HUES48 (cell line): ENCODE data around the gene STATH.
"Not testable (repeated sequence)": the region's sequence is repeated elsewhere in the genome, so short reads cannot be mapped to it uniquely, and the experiment has no call there.

Source experiments
- H3K27ac ChIP-seq: one replicate; pipeline ENCODE4 v1.7.0; 2013; ENCODE audit warnings: low read depth, low read length, inconsistent platforms
- H3K27me3 ChIP-seq: 2 replicates; pipeline ENCODE4 v1.6.1; 2013; ENCODE audit warnings: mild to moderate bottlenecking, low read length; ENCODE audit not compliant: control insufficient read depth, insufficient read depth
- H3K36me3 ChIP-seq: 2 replicates; pipeline ENCODE4 v1.6.1; 2013; ENCODE audit warnings: low read length; ENCODE audit not compliant: control insufficient read depth, insufficient read depth
- H3K4me1 ChIP-seq: 2 replicates; pipeline ENCODE4 v1.6.1; 2013; ENCODE audit warnings: mild to moderate bottlenecking, low read length; ENCODE audit not compliant: control insufficient read depth, insufficient read depth
- H3K4me3 ChIP-seq: 2 replicates; pipeline ENCODE4 v1.5.1; 2013; ENCODE audit warnings: mild to moderate bottlenecking, low read depth, low read length
- H3K9ac ChIP-seq: 2 replicates; pipeline ENCODE4 v1.6.1; 2013; ENCODE audit warnings: mild to moderate bottlenecking, low read depth, low read length, moderate library complexity
- H3K9me3 ChIP-seq: 2 replicates; pipeline ENCODE4 v1.6.1; 2013; ENCODE audit warnings: low read length; ENCODE audit not compliant: control insufficient read depth, insufficient read depth

STATH gene

DNA sequence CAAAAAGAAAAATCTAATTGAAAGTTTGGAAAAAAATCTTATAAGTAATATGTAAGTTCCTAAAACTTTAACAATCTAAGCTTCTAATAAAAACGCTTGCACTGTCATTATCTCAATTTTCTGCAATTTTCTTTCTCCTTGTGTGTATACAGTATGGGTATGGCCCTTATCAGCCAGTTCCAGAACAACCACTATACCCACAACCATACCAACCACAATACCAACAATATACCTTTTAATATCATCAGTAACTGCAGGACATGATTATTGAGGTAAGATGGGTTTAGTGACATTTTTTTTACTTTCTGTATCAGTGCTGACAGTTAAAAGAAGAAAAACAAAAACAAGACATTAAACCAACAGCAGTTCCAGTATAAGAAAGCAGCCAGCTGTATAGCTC lies 4.9 kb downstream of the STATH start:
- Histone ChIP-seq H3K9ac (no peak overlapping the region), H3K9me3 (no peaks in the 10 kb centered on the region), H3K4me1 (no peaks in the 10 kb centered on the region), H3K36me3 (no peaks in the 10 kb centered on the region), H3K27ac (no peak overlapping the region), H3K4me3 (no peak overlapping the region), H3K27me3 (no peaks in the 10 kb centered on the region)

DNA sequence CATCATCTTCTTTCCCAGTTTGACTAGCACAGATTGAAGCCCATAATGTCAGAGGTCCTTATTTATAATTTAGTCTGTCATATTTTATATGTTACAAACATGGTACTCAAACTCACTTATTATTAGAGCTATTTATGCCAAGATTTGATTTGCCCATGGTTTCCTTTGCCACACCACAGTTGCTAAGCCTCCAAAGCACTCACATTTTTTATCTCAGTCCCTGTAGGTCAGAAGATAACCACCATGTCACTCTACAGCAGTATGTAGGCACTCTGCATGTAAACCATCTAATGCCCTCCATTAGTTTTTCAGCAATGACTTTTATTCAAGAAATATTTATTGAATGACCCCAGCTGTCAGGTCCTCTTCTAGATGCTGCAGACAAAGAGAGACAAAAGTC lies 6.7 kb downstream of the STATH start:
- Histone ChIP-seq H3K4me3 (no peak overlapping the region), H3K9me3 (no peaks in the 10 kb centered on the region), H3K27me3 (no peaks in the 10 kb centered on the region), H3K27ac (no peak overlapping the region), H3K4me1 (no peaks in the 10 kb centered on the region), H3K36me3 (no peaks in the 10 kb centered on the region), H3K9ac (no peak overlapping the region)

GRCh38 chr4:70008771-70009170 lies 13.0 kb downstream of the STATH start:
- no peak overlapping the region for H3K9ac ChIP-seq
- H3K4me1 ChIP-seq = no peaks in the 10 kb centered on the region
- no peak overlapping the region for H3K4me3 ChIP-seq
- H3K36me3 ChIP-seq = no peaks in the 10 kb centered on the region
- H3K27me3 ChIP-seq = no peaks in the 10 kb centered on the region
- H3K9me3 ChIP-seq = 0 out of 2 replicates have a peak, but pooled peaks cover 2% of the 10 kb centered on the region
- H3K27ac ChIP-seq = no peak overlapping the region

GRCh38 chr4:70019006-70019405 lies 23.2 kb downstream of the STATH start:
- not testable (repeated sequence) for H3K27me3 ChIP-seq, H3K36me3 ChIP-seq, H3K9me3 ChIP-seq, H3K9ac ChIP-seq, H3K27ac ChIP-seq, H3K4me1 ChIP-seq
- H3K4me3 ChIP-seq = 0 out of 2 replicates have a peak overlapping the region, but pooled peaks have one; percentile 13

GRCh38 chr4:70023218-70023617 lies 27.5 kb downstream of the STATH start:
- Histone ChIP-seq H3K27ac (no peak overlapping the region), H3K4me3 (no peak overlapping the region)

DNA sequence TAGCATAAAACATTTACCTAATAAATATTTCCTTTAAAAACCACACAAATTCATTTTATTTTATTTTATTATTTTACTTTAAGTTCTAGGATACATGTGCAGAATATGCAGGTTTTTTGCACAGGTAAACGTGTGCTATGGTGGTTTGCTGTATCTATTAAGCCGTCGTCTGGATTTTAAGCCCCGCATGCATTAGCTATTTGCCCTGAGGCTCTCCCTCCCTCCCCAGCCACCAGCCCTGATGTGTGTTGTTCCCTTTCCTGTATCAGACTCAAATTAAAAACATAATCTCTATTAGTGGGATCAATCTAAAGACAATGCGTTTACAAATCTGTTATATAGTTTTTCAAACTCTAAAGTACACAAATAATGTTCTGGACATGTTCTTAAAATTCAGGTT lies 31.2 kb downstream of the STATH start:
- Histone ChIP-seq H3K9ac (no peak overlapping the region), H3K4me3 (no peak overlapping the region), H3K4me1 (no peaks in the 10 kb centered on the region), H3K27me3 (no peaks in the 10 kb centered on the region), H3K9me3 (no peaks in the 10 kb centered on the region), H3K36me3 (no peaks in the 10 kb centered on the region), H3K27ac (no peak overlapping the region)

More at GRCh38 chr4:70023218-70023617, 27.5 kb downstream of the STATH start:
- Histone ChIP-seq H3K27me3 (no peaks in the 10 kb centered on the region), H3K9ac (no peak overlapping the region), H3K4me1 (no peaks in the 10 kb centered on the region), H3K9me3 (no peaks in the 10 kb centered on the region), H3K36me3 (no peaks in the 10 kb centered on the region)

- H3K27ac ChIP-seq, H3K9ac ChIP-seq, H3K4me1 ChIP-seq, H3K9me3 ChIP-seq, H3K36me3 ChIP-seq, H3K27me3 ChIP-seq, H3K4me3 ChIP-seq: not testable (repeated sequence)
Observed at GRCh38 chr4:70028159-70028558, 32.4 kb downstream of the STATH start, which contains the start of gene HTN3. Gene HTN3 (plus strand): TSS chr4:70028459. CDS start chr4:70030741, 2,282 bp downstream.

DNA sequence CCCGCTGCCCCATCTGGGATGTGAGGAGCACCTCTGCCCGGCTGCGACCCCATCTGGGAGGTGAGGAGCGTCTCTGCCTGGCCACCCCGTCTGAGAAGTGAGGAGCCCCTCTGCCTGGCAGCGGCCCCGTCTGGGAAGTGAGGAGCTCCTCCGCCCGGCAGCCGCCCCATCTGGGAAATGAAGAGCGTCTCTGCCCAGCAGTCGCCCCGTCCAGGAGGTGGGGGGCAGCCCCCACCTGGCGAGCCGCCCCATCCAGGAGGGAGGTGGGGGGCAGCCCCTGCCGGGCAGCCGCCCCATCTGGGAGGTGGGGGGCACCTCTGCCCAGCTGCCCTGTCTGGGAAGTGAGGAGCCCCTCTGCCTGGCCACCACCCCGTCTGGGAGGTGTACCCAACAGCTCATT lies 41.8 kb downstream of the STATH start:
- H3K4me1 ChIP-seq, H3K36me3 ChIP-seq, H3K9ac ChIP-seq, H3K27me3 ChIP-seq, H3K27ac ChIP-seq, H3K9me3 ChIP-seq, H3K4me3 ChIP-seq: not testable (repeated sequence)

- not testable (repeated sequence) for H3K36me3 ChIP-seq, H3K4me3 ChIP-seq, H3K9ac ChIP-seq, H3K4me1 ChIP-seq, H3K9me3 ChIP-seq, H3K27ac ChIP-seq, H3K27me3 ChIP-seq
Observed at GRCh38 chr4:70039928-70040327, 44.2 kb downstream of the STATH start.

- Histone ChIP-seq H3K27me3 (no peaks in the 10 kb centered on the region), H3K4me1 (no peaks in the 10 kb centered on the region), H3K9me3 (peaks cover 2% of the 10 kb centered on the region; the same call in 1 of the 2 replicates), H3K27ac (no peak overlapping the region), H3K4me3 (no peak overlapping the region), H3K9ac (no peak overlapping the region), H3K36me3 (no peaks in the 10 kb centered on the region)
Observed at GRCh38 chr4:70041652-70042286, 46.0 kb downstream of the STATH start.

- H3K9ac ChIP-seq, H3K36me3 ChIP-seq, H3K27ac ChIP-seq, H3K4me3 ChIP-seq, H3K9me3 ChIP-seq, H3K27me3 ChIP-seq, H3K4me1 ChIP-seq: not testable (repeated sequence)
Observed at GRCh38 chr4:70050138-70050537, 54.4 kb downstream of the STATH start, which contains the start of gene HTN1. Gene HTN1 (plus strand): TSS chr4:70050438. CDS start chr4:70053077, 2,639 bp downstream.
